ENCODE data around the gene SERPINE3.

- TF ChIP-seq POLR2A (IDR thresholded peaks at IDR 0.05) = no peak
- TF ChIP-seq POLR2AphosphoS5 (IDR thresholded peaks at IDR 0.05) = no peak
Observed at GRCh38 chr13:51333826-51334225, 5.7 kb upstream of the SERPINE3 start.
